HG03175 (cell line): ENCODE data around the gene ACP1.

Experiments used
- ATAC-seq: cut with Tn5 transposase; IDR thresholded peaks from one replicate; pipeline ENCODE4 v1.9.1; 2021; ENCODE audit warnings: mild to moderate bottlenecking, moderate library complexity; ENCODE audit not compliant: unreplicated experiment

The ACP1 gene

DNA sequence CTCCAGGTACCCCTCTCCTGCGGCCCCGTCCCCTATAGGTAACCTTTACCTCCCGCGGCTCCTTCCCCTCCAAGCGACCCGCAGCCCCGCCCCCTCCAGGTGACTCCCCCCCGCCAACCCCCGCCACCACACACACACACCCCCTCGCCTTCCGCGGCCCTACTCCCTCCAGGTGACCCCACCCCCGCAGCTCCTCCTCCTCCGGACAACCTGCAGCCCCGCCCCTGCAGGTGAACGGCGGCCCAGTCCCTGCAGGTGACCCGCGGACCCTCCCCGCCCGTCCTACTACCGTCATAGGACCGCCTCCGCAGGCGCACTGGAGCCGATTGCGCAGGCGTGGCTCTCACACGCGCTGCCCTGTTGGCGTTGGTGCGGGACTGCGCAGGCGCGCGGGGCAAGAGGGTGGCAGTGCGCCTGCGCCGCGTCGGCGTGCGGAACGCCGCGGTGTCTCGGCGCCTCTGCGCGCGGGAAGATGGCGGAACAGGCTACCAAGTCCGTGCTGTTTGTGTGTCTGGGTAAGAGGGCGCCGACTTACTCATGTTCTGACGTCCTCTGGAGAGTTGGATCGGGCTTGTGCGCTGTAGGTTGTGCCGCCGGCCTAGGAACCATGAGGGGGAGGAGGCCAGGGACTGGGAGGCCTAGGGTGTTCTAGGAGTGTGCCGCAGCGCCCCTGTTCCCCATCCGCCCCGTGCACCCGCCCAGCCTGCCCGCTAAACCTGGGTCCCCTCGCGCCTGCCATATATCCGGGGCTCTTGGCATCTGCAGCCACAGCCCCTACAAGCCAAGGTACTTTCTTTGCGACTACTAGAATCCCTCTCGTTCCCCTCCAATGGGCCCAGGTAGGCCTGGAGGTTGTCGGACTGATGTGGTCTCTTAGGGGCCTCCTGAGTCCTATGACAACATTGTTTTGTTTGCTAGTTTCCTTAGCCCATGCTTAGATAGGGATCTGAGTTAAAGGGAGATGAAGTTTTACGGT, at the start of gene ACP1:
Gene ACP1, plus strand, starts transcription at position 455 of the 976 bp plus-strand sequence. Its CDS starts 18 bp downstream, at position 473.
- ATAC-seq: peak; percentile 90

DNA sequence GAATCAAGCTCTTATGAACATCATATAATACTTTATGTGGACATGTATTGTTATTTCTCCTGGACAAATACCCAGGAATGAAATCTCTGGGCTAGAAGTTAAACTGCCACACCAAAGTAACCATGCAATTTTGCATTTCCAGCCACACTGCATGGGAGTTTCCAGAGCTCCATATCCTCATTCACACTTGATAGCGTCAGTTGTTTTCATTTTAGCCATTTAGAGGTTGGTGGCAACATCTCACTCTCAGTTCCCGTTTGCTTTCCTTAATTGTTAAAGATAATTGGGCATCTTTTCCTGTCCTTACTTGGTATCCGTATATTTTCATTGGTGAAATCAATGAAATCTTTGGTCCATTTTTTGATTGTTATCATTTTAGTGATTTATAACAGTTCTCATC, 48.7 kb upstream of the ACP1 start:
- ATAC-seq: no peak

DNA sequence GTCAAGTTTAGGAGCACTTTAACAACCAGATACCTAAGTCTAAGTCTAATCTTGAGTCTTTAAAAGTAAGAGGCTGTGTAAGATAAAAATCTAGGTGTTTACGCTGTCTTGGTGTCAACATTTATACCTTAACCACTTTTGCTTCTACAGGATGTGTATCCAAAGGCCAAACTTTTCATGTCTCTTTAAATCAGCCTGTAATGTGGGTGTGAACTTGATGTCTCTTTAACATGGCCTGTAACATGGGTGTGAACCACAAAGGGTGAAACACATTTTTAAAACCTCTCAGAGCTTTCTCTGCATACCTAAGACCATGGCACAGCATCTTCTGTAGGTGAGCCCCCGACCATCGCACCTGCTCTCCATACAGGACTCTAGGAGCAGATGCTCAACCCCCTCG, 41.3 kb upstream of the ACP1 start:
- no peak for ATAC-seq

DNA sequence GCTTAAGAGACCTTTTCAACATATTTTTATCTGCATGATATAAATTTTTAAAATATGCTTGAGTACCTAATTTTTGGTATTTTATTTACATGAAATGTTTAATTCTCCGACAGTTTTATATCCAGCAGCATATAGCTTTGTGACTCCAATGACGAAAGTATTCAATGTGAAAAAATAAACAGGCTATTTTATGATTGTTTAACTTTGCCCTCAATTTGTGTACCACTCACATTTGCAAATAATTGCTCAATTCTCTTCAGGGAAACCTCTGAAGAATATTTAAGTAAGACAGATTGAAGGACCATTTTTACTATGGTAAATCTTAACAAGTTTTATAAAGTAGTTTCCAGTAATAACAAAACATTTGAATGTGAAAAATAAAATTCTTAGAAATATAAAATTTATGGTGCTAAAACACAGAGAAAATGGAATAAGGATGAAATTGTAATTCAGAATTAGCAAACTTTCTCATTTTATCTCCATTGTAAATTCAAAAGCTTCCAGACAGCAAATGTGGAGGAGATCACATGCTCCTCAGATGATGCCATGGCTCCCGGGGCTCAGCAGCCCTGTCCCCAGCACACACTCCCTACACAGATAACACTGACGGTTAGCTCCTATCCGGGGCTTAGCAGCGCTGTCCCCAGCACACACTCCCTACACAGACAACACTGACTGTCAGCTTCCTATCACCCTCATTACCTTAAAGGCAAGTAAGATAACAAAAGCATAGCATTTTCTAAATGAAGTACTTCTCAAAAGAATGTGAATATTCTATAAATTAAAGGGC, 40.6 kb upstream of the ACP1 start:
- ATAC-seq: no peak

DNA sequence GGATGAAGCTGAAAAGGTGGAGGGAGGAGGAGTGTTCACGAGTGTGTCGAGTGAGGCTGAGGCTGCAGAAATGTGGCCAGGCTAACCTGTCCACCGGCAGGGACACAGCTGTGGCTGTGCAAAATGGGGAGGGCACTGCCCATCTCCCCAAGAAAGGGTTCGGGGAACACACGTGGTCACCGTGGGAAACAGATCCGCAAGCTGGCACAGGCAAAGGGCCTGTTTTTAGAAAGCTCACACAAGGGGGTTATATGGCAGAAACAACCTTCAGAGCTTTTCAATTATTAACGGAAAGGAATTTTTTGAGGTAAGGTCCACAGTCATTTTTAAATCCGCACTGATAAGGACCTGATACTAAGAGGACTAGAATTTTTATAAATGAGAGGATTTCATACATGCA, 36.6 kb upstream of the ACP1 start:
- ATAC-seq: no peak

DNA sequence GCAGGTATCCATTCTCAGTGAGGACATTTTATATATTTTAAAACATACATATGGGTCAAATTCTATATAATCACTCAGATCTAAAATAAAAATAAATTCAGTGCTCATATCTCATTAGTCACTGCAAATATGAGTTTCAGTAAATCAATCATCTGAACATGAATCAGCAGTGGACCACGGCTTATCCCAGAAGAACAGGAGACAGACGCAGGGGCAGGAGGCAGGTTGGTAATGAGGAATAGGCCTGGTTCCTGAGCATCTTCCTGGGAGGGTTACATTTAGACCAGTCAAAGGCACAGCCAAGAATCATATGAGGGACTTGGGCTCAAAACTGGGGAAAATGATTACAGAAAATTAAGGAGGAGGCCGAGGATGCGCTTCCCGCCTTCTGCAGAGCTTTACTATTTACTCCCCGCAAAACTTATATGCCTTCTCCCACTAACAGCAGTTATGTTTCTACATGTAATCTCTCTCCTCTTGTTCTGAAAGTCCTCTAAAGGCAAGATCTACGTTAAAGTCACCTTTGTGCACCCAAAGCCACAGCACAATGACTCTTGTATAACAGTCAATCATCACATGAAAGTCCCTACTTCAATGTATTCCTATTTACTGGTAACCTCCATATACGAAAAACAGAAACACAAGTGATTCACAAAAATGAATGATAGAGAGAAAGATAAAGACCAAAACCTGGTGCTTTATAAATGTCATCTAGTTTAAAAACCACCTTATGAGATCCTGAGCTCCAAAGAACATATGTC, 36.0 kb upstream of the ACP1 start:
- no peak for ATAC-seq

DNA sequence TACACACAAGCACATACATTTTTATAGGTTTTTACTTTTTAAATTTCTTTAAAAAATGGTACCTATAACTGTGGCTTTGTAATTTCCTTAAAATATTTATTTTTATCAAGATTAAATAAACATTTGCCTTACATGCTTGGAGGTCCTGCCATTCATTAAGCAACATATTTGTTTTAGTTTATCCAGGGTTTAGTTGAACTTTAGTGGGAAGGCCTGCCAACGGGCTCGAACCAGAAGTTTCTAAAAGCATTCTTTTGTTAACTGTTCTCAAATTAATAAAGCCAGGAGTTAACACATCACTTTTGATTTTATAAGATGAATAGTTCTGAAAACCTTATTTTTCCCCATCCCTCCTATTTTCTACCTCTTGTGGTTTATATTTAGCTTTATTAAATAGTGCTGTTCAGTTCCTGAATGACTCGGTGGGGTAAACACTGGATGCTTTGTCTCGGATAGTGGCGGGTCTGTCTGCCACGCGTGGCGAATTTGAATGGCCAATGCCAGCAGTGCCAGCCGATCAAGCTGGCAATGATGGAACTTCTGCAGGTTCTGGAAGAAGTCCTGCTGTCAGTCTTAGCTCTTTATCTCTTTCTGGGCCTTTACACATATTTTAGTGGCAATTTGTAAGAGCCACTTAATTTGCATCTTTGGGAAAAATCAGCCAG, 33.1 kb upstream of the ACP1 start:
- ATAC-seq: no peak

DNA sequence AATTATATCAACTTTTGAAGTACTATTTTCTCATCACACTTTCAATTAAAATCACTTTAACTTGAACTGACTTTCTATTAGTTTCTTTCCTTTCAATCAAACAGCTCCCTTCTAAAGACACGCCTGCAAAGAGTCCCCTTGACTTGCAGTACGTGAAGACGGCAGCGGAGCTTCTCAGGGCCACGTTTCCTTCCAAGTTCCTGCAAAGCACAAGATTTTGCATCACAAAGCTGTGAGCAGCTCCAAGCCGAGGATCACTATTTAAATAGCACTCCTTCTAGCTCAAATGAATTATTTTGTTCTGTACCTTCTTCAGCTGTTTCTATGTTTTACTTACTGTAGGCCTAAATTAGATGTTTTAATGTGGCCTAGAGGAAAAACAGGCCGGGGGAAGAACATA, 31.7 kb upstream of the ACP1 start:
- no peak for ATAC-seq

DNA sequence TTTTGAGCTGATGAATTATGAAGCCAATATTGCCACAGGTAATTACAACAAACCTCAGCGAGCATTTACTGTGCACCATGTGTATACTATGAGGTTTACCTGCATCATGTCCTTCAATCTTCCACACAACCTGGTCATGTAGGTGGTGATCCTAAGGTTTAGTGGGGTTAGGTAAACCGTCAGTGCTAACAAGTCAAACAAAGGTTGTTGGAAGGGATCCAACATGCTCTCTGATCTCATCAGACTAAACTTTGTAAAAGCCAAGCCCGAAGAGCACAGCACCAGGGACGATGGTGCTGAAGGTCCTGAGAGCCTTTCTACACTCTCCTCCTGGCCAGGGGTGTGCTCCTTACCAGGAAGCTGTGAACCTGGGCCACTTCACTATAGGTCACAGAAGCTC, 30.3 kb upstream of the ACP1 start:
- ATAC-seq: no peak

DNA sequence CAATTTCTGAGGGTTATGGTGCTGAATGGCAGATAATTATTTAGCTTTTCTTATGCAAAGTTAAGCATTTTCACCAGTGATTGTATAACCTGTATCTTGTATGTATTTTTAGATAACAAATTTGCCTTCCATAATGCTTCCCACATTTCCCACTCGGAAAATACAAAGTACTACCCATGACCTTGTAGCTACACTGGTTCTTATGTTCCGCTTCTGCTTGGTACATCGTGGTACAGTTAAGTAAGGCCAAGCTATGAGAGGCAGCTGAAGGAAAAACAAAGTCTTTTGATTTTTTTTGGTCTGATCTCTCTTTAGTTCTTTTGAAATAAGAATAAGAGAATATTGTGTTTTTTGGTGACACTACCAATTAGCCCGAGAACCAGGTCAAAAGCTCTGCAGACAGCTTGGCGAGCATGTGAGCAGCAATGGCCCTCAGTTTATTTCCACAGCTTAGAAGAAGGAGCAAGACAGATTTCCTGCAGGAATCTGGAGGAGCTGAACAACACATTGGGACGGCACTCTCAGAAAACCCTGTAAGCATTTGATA, 27.7 kb upstream of the ACP1 start:
- ATAC-seq: no peak

DNA sequence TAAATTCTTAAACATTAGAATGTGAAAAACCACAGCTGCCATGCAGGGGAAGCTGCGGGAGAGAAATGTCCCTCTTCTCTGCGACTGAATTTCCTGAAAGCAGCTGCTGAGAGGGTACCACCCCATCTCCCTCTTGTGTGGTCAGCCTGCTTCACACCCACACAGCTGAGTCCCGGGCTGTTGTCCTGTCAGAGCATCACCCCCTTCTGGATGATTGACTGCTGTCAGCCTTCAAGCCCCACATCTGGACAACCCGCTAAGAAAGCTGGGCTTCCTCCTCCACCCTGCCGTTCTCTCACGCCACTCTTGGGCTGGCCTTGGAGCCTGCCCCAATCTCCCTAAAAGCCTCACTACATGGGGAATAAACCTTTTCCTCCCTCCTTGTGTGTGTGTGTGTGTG, 26.9 kb upstream of the ACP1 start:
- no peak for ATAC-seq

DNA sequence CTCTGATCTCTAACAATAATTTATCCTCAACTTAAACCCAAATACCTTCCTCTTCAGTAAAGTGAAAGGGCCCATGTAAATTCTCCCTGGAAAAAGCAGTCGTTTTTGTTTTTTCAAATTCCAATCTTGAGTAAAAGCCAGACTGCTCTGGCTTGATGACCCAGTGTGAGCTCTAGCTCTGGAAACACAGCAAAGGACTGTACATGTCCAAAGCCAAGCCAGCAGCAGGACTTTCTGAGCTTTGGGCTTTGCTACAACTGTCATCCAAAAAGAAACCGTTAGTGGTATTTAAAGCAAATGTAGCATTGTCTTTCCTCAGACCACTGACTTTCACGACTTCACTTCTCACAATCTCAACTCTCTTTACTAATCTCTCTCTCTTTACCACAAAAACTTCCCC, 26.3 kb upstream of the ACP1 start:
- ATAC-seq: no peak

DNA sequence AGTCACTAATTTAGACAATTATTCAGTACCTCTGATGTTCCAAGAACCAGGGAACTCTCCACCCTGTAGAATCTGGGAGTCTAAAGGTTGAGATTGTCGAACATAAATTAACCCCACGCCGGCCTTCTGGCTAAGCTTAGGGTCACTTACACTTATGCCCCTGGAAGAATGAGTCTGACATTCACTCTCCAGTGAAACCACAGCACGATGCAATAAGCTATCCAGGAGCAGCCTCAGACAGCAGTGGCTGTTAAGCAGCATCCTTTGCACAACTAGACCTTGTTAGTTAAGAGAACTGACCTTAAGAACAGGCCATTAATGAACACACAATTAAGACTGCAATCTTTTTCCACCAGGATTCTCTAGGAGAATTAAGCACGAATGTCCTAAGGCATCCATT, 25.9 kb upstream of the ACP1 start:
- ATAC-seq: no peak

DNA sequence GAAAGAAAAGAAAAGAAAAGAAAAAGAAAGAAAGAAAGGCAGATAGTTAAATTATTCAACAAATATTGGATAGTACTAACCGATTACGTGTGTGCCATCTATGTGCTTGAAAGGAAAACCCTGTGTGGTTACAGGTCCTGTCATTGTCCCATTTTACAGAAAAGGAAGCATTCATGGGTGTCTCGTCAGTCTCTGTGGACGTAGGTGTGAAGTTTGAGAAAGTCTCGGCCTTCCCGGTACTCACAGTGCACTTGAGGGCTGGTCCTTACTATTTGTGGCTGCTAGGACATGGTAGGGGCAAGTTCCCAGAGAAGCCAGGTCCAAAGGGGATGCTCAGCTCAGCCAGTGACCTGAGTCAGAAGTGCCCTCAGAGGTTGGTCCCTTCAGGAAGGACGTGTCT, 20.2 kb upstream of the ACP1 start:
- no peak for ATAC-seq

DNA sequence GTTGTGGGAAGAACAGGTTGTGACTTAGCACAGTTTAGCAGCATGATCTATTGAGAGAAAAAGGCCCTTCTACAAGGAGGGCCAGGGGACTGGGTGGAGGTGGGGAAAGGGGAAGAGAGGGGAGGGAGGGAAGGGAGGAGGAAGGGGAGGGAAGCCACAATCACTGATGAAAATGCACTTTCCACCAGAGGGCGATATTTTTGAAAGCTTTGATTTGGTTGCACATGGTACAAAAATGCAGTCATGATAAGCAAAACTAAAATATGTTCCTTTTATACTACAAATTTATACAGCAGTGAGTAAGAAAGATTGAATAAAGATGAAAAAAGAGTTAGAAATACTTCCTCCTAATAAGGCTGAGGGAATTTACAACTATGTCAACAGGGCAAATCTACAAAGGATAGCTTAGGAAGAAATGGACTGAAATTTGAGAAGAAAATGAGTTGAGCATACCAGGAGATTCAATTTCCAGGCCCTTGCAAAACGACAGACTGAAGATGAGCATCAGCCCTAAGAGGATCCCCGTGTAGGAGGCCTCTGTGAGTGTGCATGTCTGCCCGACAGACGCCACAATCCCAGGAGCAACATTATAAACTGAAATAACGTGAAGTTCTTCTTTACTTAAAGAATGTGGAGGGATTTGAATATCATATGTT, 18.1 kb upstream of the ACP1 start:
- peak; percentile 74 for ATAC-seq

DNA sequence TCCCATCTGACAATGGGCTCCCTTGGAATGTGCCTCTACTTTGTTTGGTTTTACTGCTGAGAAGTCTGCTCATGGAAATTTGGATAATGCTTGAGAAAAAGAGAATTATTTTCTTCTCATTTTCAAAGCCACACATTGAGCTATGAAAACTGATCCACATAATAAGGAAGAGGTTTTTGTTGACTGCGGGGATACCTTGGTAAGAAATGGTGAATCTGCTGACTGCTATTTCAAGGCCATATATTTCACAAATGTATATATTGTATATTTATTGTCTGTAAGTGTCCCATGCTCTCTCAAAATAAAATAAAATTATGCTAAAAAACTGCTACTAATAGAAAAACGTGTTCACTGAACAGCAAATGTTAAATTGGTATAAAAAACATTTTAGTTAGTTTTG, 16.0 kb upstream of the ACP1 start:
- ATAC-seq: no peak

DNA sequence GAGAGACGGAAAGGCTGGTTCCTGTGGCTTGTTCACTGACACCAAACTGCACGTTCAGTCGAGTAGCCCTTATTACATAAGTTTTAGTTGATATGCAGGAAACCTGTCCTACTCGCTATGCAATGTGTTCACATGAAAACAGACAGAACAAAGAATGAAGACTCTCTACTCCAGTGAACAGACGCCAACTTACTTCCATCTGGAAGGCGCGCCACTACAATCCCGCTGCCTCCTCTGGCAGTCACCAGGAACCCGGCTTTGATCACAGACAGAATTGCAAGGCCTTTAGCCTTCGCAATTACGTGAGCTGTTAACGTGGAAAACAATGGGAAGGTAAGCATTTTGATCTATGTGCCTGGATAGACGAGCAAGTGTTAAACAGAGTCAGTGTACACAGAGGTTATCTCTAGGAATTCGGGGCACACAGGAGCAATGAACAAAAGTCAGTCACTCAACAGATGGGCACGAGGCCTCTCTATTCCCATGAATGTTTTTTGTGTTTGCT, 15.2 kb upstream of the ACP1 start:
- no peak for ATAC-seq

DNA sequence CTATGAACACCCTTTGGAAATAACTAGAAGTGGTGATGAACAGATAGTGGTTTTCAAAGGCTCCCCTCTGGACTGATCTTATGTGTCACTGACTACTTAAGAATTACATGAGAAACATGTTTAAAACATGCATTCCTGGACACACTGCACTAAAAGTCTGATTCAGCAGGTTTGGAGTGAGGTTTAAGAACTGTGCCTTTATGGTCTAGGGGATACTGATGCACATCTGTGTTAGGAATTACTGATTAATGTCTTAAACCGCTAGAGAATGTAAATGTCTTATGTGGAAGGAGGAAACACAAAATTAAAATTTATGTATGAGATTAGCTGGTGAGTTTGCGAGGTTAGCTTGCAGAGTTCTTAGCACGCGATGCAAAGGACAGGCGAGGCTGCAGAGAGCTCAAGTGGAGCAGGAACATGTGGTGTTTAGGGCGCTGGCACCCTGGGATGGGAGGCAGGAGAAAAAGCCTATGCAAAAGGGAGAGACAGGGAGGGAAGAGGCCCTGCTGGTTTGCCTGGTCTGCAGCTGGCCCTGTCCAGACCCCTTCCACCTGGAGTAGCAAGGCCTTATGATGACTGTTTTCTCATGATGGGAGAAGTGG, 12.6 kb upstream of the ACP1 start:
- no peak for ATAC-seq

DNA sequence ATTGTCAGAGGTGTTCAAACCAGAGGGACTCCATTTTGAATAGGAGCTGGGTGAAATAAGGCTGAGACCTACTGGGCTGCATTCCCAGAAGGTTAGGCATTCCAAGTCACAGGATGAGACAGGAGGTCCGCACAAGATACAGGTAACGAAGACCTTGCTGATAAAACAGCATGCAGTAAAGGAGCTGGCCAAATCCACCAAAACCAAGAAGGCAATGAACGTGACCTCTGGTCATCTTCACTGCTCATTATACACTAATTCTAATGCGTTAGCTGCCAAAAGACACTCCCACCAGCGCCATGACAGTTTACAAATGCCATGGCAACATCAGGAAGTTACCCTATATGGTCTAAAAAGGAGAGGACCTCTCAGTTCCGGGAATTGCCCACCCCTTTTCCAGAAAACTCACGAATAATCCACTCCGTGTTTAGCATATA, 11.5 kb upstream of the ACP1 start:
- no peak for ATAC-seq
